Stimulated activated naive CD4-positive, alpha-beta T cell treated with Interleukin-2 at 50 U/mL for 16 hours (primary cell): ENCODE results near the gene PF4V1.
"Not testable (repeated sequence)": the region's sequence is repeated elsewhere in the genome, so short reads cannot be mapped to it uniquely, and the experiment has no call there.

ENCODE experiments used
- DNase-seq: peaks from one replicate; lab custom pipeline; 2025; lab: John Stamatoyannopoulos, UW

PF4V1 gene

DNA sequence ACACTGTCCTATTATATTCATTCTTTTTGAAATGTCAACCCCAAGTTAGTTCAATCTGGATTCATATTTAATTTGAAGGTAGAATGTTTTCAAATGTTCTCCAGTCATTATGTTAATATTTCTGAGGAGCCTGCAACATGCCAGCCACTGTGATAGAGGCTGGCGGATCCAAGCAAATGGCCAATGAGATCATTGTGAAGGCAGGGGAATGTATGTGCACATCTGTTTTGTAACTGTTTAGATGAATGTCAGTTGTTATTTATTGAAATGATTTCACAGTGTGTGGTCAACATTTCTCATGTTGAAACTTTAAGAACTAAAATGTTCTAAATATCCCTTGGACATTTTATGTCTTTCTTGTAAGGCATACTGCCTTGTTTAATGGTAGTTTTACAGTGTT, 17.7 kb downstream of the PF4V1 start:
- DNase-seq: no peak

DNA sequence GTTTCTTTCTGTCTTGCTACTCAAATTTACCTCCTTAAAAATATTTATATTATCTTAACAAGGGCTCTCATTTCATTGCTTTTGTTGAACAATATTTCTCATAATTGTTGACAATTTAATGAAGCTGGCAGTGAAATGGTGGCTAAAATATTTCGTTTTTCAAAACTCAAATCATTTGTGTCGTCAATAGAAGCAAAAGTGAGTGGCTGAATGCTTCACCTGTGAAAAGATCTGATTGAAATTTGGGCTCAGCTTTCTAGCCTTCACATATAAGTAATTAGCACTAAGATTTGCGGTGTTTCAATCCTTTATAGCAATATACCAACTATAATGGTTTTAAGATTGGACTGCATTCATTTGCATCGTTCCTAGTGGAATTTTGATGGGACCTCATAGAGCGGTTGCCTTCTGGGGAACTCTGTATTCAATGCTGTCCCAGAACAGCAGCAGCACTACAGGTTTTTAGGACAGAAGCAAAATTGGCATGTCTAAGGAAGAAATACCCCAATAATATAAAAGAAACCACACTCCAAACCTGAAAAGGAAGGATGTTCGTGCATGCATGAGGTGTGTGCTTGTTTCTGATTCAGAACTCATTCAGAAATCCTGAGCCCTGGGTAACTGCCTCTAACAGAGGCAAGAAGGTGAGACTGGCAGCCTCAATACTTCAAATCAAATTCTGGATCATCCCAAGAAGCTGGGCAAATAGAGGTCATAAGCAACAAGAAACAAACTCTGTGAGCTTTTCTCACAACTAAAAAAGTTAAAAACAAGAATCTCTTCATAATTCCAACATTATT, 18.6 kb downstream of the PF4V1 start:
- no peak for DNase-seq

DNA sequence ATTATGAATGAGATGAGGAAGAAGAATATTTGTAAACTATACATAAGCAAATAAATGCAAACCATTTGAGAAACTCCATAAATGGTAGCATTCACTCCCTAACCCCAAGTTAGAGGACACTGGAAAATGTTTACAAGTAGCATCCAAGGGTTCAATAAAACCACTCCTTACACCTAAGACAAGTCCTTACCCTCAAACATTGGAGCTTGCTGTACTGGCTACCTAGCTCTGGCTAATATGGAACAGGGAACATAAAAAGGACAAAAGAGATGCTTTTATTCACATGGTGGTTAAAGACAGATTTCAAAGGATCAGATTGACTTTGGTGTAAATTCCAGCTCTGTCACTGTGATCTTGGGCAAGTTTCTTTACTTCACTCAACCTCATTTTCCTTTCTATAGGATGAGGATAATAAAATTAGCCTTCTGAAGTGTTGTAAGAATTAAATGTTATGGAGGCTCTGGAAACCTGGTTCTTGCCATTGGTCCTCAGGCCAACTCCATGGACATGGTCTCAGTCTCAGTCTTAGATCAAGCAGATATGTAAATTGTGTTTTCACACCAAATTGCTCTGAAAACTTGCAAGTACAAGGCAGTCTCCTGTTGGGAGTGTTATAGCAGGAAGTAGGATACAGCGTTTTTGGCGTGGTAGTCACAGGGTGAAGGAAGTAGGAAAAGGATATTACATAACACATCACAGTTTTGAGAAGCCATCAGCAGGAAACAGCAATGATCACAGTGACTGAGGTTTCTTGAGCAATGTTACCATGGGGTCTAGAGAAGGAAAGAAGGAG, 19.4 kb downstream of the PF4V1 start:
- DNase-seq: no peak

DNA sequence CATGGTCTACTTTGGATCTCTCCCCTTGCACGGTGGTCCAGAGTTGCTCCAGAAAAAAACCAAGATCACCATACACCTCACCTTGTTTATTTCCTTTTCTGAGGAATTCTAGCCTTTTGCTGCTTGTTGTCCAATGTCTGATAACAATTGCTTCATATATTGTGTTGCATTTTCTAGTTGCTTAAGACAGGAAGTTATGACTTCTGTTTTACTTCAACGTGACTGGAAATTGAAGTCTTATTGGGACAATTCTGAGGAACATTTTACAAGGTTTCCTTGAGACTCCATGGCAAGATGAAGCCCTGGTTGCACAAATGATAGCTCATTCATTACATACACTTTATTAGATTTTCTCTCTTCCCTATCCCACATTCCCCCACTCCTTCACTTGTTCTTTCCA, 21.3 kb downstream of the PF4V1 start:
- DNase-seq: no peak

DNA sequence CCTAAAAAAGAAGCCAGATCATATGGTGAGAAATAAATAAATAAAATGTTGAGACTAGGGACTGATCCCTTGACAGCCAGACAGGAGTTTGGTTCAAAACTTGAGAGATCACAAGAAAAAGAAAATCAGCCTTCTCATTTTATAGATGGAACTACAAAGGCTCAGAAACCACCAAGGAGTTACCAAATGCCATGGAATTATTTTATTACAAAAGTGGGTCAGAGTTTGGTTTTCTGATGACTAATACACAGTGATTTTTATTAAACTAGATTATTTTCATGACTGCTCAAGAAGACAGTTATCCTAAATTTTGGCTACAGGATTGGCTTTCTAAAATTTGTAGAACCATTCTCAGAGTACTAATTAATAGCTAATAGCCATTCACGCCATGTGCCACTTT, 22.3 kb downstream of the PF4V1 start:
- no peak for DNase-seq

DNA sequence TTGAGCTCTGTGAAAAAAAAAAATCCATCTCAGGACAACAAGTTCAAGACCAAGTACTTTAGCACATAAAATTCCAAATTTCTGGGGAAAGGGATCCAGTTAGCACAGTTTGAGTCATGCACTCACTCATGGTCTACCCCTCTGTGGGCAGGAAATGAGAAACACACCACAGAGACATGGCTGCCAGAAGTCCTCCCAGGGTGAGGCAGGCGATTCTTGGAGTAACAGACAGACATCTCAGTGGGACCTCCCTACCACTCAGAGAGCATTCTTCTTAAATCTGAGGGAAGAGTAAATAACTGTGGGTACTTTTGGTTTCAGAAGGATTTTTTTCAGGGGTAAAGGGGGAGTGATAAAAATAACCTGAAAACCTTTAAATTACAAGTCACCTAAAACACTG, 30.2 kb downstream of the PF4V1 start:
- no peak for DNase-seq

DNA sequence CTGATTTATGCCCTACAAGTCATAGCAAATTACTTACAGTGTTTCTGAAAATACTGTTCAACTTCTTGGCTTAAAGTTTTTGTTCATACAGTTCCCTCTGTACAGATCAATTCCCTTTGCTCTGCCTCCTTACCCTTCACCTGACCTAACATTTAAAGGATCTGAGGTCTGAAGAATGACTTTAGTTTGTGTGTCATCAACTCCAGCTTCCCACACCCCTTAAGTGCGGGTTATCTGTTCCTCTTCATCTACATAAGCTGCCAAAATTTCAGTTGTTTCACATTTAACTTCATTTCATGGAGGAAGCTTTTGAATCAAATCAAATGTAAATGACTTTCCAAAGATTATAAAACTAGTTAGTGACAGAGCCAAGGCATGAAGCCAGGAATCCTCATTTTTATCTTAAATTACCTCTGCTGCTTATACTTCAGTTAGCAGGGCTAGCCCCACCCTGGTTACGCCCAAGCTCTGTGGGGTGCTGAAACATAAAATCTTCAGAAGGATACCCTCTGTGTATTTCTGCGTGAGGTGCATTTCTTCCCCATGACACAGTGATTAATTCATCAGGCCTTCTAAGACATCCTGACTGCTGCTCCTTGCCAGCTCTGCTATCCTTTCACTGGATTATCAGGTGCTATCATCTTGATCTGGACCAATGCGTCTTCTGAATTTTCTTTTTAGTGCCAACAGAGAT, 32.6 kb downstream of the PF4V1 start:
- DNase-seq: no peak

DNA sequence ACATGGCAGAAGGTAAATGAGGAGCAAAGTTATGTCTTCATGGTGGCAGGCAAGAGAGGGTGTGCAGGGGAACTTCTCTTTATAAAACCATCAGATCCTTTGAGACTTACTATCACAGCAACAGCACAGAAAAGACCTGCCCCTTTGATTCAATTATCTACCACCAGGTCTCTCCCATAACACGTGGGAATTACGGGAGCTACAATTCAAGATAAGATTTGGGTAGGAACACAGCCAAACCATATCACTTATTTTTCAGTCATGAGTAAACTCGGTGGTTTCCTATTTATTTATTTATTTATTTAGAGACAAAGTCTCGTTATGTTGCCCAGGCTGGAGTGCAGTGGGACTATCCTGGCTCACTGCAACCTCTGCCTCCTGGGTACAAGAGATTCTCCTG, 38.2 kb downstream of the PF4V1 start:
- no peak for DNase-seq

DNA sequence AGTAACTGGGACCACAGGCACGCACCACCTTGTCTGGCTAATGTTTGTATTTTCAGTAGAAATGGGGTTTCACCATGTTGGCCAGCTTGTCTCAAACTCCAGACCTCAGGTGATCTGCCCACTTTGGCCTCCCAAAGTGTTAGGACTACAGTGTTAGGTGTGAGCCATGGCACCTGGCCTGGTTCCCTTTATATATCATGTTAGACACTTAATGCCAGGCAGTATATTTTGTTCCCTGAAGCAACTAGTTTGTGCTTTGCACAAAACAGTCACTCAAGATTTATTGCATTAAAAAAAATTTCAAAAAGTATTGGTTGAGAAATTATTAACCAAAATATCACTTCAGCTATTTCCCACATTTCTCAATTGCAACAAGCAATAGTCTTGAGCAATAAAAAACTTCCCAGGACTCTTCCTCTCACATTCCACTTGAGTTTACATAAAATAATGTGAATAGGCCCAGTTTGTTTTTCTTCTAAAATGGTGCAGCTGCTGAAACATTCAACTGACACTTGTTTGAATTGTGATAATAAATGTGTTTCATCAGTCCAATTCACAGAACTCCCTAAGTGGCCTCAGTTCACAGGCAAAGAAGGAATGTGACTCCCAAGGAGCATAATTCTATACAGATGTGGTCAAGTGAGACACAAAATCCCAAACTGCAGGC, 38.8 kb downstream of the PF4V1 start:
- no peak for DNase-seq

DNA sequence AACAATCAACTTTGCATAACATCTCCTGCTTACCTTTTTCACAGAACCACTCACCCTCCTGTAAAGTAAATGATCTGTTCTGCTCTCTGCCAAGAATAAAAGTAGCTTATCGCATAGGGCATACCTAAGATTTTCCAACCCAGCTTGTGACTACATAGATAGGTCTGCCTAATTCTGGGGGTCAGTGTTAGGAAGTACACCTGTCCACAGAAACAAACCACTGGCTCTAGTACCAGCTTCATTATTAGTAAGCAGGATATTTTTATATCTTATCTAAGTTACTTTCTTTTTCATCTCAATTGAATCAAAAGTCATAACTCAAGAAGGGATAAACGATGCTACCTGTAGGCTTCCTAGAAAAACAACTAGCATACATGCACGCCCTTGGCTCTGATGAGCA, 39.9 kb downstream of the PF4V1 start:
- DNase-seq: no peak

DNA sequence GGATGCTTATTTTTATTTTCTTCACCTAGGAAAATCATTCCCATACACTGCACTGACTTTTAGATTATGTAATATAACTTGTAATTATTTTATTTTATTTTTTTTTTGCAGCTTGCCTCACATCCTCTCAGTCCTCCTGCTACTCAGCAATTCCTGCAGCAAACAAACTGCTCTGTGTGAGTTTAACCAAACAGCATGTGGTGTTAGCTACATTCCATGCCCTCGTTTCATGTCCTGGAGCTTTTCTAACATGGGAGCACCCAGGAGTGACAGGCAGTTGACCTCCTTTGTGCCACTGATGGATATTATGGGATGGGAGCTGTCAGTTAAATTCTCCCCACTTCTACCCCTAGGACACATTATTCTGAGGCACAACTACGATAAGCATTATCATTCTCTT, 40.9 kb downstream of the PF4V1 start:
- no peak for DNase-seq

DNA sequence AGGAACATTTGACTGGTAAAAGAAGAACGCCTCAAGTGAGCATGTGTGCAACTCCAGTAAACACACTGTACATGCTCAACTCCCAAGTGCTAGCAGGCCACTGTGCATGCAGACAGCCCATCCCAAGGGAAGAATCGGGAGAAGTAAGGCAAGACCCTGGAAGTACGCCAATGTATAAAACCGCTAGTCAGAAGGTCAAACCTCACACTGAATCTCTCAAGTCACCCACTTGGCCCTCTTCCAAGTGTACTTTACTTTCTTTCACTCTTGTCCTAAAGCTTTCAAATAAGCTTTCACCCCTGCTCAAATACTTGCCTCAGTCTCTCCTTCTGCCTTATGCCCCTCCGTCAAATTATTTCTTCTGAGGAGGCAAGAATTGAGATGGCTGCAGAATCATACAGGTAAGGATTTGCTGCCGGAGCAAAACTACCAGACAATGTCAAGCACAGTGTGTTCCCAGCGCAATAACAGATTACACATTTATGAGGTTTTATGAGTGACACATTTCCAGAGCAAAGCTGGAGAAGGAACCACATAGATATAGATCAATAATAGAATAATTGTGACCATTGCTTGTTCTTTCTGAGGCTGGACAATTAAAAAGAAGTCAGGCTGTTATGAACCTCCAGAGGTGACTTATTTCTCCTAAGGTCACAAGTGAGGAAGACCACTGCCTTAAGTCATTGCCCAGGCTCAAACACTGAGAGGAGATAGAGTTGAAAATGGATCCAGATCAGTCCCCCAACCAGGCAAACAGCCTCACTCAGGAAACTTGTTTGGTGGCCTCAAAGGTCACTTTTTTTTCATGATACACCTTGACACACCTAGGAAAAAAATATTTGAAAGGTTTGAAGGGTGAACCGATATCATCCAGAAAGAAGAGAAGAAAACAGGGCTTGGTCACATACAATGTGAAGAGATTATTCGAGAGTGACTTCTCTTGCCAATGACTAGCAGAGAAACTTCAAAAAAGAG, 42.4 kb downstream of the PF4V1 start:
- DNase-seq: no peak

DNA sequence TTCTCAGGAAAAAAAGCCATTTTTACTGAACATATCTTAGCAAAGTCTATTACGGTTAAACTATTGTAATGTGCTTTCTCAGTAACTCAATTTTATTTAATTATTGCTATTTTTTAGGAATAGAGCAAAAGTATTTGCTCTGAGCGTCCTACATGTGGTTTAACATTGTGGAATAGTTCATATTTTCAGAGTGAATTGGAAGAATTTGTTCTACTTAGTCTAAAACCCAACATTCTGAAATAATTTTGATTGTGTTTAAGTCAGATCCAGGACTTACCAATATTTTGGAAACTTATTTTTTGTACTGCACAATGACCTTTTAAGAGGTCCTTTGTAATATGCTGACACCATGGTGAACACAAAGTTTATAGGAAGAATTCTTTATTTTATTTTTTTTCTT, 43.3 kb downstream of the PF4V1 start:
- no peak for DNase-seq

DNA sequence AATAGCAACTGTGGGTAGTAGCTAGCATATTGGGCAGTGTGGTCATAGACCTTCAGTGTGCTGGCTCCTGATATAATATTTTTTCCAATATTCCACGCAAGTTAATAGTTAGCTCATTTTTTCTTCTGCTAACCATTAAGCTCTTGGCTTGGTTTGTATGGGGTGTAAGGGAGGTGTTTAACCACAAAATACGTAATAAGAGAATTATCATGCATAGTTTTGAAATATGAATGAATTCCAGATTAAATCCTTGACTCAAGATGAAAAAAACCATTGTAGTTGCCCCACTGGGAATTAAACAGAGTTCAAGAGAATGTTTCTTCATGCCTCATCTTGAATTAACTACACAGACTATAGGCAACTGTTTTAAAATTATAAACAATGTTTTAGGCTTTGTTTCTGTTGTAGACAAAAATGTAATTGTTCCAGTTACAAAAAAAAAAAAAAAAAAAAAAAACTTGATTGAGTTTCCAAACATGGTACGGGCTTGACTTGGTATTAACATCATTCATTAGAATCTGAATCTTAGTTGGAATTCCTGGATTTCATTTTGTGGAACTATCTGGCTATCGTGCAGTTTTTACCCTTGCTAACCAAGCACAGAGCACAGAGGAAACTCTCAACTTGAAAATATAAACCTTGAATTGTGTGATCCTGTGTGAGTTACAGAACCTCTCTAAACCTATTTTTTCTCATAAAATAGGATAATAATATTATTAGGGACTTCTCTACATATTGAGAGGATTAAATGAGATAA, 44.5 kb downstream of the PF4V1 start:
- DNase-seq: no peak

DNA sequence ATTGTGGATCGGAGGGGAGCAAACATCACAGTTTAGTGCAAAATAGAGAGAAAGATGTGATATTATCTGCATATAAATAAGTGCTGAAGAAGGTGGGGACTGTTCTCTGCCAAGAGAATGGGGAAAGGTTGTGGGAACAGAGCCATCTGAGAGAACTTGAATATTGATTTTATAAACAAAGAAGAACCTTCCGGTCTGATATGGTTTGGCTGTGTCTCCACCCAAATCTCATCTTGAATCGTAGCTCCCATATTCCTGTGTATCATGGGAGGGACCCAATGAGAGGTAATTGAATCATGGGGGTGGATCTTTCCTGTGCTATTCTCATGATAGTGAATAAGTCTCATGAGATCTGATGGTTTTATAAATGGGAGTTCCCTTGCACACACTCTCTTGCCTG, 46.2 kb downstream of the PF4V1 start:
- DNase-seq: not testable (repeated sequence)

DNA sequence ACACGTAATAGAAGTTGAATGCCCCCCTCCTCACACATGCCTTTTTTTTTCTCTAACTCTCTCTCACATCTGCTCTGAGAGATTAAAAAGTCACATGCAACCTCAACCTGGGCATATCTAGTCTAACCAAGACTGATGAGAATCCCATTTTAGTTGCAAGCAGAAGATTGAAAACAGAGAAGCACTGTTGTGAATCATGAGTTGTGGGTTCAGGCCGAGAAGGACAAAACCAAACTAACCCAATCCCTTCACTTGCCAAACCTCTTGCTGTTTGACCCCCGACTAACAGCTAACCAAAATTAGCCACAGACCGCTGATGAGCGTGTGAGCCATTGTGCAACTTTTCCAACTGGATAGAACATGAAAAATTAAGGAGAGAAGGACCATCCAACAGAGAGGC, 47.9 kb downstream of the PF4V1 start:
- no peak for DNase-seq

DNA sequence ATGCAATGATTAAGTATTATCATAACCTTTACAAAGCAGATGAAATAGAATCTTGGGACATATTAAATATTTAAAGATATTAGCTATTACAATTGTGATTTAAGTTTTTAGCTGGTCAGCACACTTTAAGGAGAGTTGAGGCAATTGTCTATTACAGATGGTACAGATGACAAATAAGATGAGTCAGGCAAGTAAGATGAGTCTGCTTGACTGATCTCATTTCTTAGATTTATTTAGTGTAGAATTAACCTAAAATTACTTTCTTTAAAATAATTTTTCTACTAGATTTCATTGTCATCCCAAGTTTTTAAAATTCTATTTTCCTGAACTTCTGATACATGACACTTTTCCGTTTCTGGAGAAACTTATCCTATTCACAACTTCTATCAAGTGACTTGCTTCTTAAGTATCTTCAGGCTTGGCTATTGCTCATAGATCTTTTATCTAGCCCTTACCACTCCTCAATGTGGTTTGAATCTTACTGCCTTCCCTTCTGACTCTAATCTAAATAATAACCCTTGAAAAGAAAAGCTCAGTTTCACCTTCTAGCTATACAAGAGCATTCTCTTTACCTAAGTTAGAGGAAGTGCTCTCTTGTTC, 49.0 kb downstream of the PF4V1 start:
- DNase-seq: no peak

DNA sequence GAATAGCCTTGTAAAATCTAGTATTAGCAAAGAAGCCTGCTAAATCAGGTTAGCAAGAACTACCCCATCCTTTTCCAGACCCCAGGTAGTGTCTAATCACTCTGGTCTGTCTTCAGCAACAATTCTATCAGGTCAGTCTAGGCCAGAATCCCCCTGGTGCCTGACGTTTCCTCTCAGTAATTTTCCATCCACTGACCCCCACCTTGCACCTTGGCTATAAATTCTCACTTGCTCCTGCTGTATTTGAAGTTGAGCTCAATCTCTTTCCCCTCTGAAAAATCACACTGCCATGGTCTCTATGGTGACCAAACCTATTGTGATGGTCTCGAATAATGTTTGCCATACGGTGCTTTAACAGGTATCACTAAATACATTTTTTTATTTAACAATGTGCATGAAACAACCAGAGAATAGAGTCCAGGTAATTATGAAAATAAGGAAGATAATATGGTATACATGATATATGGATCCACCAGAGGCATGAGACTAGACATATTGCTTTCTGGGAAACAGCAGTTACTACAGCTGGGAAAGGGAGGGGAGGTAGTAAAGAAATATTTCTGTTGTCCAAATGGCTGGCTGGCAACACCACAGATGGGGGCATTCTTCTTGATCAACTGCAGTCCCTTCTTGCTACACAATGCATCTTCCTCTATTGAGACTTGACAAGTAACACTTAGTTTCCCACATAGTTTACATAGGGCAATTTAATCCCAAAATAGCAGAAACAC, 49.9 kb downstream of the PF4V1 start:
- no peak for DNase-seq
